GM18951 (cell line): Measurements from ENCODE around the gene TRMT6.

ENCODE experiments used
- POLR2A ChIP-seq: IDR thresholded peaks from 4 replicates; pipeline ENCODE4 v1.6.1; 2011; ENCODE audit warnings: mild to moderate bottlenecking; ENCODE audit not compliant: insufficient read length, insufficient read depth; ENCODE audit errors: extremely low read depth
- in situ Hi-C: fragments of 300-500 bp; cut with MboI; formaldehyde crosslinking; loops from one replicate; pipeline ENCODE4 v1.12.0; 2022; ENCODE audit warnings: low sequenced_read_pairs, mixed read lengths, inconsistent platforms; ENCODE audit not compliant: unreplicated experiment

TRMT6 gene

GRCh38 chr20:5910186-5910585 lies 40.1 kb downstream of the TRMT6 start:
- no peak for TF ChIP-seq POLR2A
- in situ Hi-C loops = no loop called here

GRCh38 chr20:5908981-5909380 lies 41.4 kb downstream of the TRMT6 start:
- TF ChIP-seq POLR2A = no peak
- in situ Hi-C loops = no loop called here

GRCh38 chr20:5900908-5901307 lies 49.4 kb downstream of the TRMT6 start:
- no peak for TF ChIP-seq POLR2A
- in situ Hi-C loops = no loop called here

GRCh38 chr20:5899444-5899843 lies 50.9 kb downstream of the TRMT6 start:
- no peak for TF ChIP-seq POLR2A
- in situ Hi-C loops = no loop called here

- in situ Hi-C loops = no loop called here
- TF ChIP-seq POLR2A = no peak
Measured at GRCh38 chr20:5895626-5896025, 54.7 kb downstream of the TRMT6 start.

- TF ChIP-seq POLR2A = no peak
- in situ Hi-C loops = no loop called here
Measured at GRCh38 chr20:5893621-5894020, 56.7 kb downstream of the TRMT6 start.

GRCh38 chr20:5893052-5893451 lies 57.3 kb downstream of the TRMT6 start:
- TF ChIP-seq POLR2A = no peak
- in situ Hi-C loops = no loop called here

- in situ Hi-C loops = no loop called here
- no peak for TF ChIP-seq POLR2A
Measured at GRCh38 chr20:5890773-5891441, 59.4 kb downstream of the TRMT6 start.

- no peak for TF ChIP-seq POLR2A
- in situ Hi-C loops = no loop called here
Measured at GRCh38 chr20:5888041-5888440, 62.3 kb downstream of the TRMT6 start.

- in situ Hi-C loops = no loop called here
Measured at GRCh38 chr20:5887386-5887785, 62.9 kb downstream of the TRMT6 start.

More at GRCh38 chr20:5887386-5887785, 62.9 kb downstream of the TRMT6 start:
- no peak for TF ChIP-seq POLR2A
